Measurements from ENCODE around the gene SOX10. TPM values are rescaled to one million over a fixed set of nuclear protein-coding genes. Genes with fewer than 3 reads are reported as not detected.

The SOX10 gene
- total RNA-seq, 1 donor from 2014 or later: not detected

- Mint-ChIP-seq H3K4me1 (ENCODE audit: unreplicated experiment) (peaks cover 2% of the 10 kb centered on the region), H3K27ac (ENCODE audit: unreplicated experiment) (no peak overlapping the region), H3K36me3 (ENCODE audit: unreplicated experiment) (peaks cover 19% of the 10 kb centered on the region), H3K27me3 (ENCODE audit: unreplicated experiment) (no peaks in the 10 kb centered on the region), H3K4me3 (ENCODE audit: unreplicated experiment) (no peak overlapping the region), H3K9me3 (ENCODE audit: unreplicated experiment) (no peaks in the 10 kb centered on the region)
- no peak for TF ChIP-seq CTCF (IDR thresholded peaks at IDR 0.05)
- no peak for DNase-seq (ENCODE audit: extremely low spot score, unreplicated experiment)
Measured at GRCh38 chr22:37940698-37941376, 43.5 kb downstream of the SOX10 start.

- TF ChIP-seq CTCF (IDR thresholded peaks at IDR 0.05): peak; percentile 97
- H3K4me3 Mint-ChIP-seq (ENCODE audit: unreplicated experiment): no peak overlapping the region
- peaks cover 37% of the 10 kb centered on the region for H3K4me1 Mint-ChIP-seq (ENCODE audit: unreplicated experiment)
- peak overlapping the region; percentile 82 for H3K27ac Mint-ChIP-seq (ENCODE audit: unreplicated experiment)
- no peaks in the 10 kb centered on the region for H3K9me3 Mint-ChIP-seq (ENCODE audit: unreplicated experiment)
- DNase-seq (ENCODE audit: extremely low spot score, unreplicated experiment): peak; percentile 98
- no peaks in the 10 kb centered on the region for H3K27me3 Mint-ChIP-seq (ENCODE audit: unreplicated experiment)
- H3K36me3 Mint-ChIP-seq (ENCODE audit: unreplicated experiment): peaks cover 20% of the 10 kb centered on the region
Measured at GRCh38 chr22:37933711-37934376, 50.5 kb downstream of the SOX10 start.

GRCh38 chr22:37932821-37933578, 51.4 kb downstream of the SOX10 start:
- H3K27ac Mint-ChIP-seq (ENCODE audit: unreplicated experiment): peak overlapping the region; percentile 82
- peaks cover 37% of the 10 kb centered on the region for H3K4me1 Mint-ChIP-seq (ENCODE audit: unreplicated experiment)

DNA sequence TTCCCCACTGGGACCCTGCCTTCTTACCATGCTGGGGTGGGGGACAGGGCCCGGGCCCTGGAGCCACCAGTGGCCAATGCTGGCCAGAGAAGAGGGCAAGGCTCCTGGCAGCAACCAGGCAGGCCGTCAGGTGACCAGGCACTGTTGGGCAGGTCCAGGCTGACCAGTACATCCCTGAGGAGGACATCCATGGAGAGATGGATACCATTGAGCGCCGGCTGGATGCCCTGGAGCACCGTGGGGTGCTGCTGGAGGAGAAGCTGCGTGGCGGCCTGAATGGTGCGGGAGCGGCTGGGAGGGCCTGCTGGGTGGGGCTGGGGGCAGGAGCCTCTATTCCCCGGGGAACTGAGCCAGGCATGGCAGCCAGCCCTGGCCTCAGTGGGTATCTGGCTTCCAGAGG, 52.0 kb downstream of the SOX10 start:
- H3K27ac Mint-ChIP-seq (ENCODE audit: unreplicated experiment): no peak overlapping the region
- TF ChIP-seq CTCF (IDR thresholded peaks at IDR 0.05): no peak
- peaks cover 37% of the 10 kb centered on the region for H3K4me1 Mint-ChIP-seq (ENCODE audit: unreplicated experiment)

More at GRCh38 chr22:37932821-37933578, 51.4 kb downstream of the SOX10 start:
- H3K36me3 Mint-ChIP-seq (ENCODE audit: unreplicated experiment): peaks cover 27% of the 10 kb centered on the region
- TF ChIP-seq CTCF (IDR thresholded peaks at IDR 0.05): no peak
- DNase-seq (ENCODE audit: extremely low spot score, unreplicated experiment): no peak
- no peaks in the 10 kb centered on the region for H3K27me3 Mint-ChIP-seq (ENCODE audit: unreplicated experiment)
- H3K9me3 Mint-ChIP-seq (ENCODE audit: unreplicated experiment): no peaks in the 10 kb centered on the region
- no peak overlapping the region for H3K4me3 Mint-ChIP-seq (ENCODE audit: unreplicated experiment)

More for the DNA sequence above, 52.0 kb downstream of the SOX10 start:
- Mint-ChIP-seq H3K4me3 (ENCODE audit: unreplicated experiment) (no peak overlapping the region), H3K27me3 (ENCODE audit: unreplicated experiment) (no peaks in the 10 kb centered on the region), H3K36me3 (ENCODE audit: unreplicated experiment) (peaks cover 27% of the 10 kb centered on the region), H3K9me3 (ENCODE audit: unreplicated experiment) (no peaks in the 10 kb centered on the region)
- no peak for DNase-seq (ENCODE audit: extremely low spot score, unreplicated experiment)
